NCI-H345 (cell line): ENCODE measurements around the gene HOXD8.

Experiments used
- DNase-seq: peaks from one replicate; lab custom pipeline; 2025; lab: John Stamatoyannopoulos, UW

HOXD8 gene

DNA sequence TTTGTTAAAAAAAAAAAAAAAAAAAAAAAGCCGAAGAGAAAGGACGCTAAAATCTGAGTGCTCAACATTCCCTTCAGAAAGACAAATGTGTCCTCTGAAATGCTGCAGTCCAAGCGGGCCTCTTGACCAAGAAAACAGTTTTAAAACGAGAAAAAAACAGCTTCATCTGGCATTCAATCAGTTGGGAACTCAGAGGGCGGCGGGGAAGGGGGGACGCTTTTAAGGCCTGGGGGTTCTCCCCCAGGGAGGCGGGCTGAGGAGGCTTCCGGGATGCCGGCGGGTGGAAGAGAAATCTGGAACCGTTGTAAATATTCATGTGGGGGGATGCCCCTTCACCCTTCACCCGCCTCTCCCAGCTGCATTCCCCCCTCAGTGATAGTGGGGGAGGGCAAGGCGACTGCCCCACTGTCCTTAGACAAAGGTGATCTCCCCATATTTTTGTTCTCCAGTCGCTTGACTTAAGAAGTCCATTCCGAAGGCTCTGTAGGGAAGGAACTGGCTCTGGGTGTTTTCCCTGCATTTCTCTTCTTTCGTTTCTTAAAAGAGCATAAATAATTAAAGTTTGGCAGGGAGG, 25.7 kb upstream of the HOXD8 start:
- DNase-seq: no peak

DNA sequence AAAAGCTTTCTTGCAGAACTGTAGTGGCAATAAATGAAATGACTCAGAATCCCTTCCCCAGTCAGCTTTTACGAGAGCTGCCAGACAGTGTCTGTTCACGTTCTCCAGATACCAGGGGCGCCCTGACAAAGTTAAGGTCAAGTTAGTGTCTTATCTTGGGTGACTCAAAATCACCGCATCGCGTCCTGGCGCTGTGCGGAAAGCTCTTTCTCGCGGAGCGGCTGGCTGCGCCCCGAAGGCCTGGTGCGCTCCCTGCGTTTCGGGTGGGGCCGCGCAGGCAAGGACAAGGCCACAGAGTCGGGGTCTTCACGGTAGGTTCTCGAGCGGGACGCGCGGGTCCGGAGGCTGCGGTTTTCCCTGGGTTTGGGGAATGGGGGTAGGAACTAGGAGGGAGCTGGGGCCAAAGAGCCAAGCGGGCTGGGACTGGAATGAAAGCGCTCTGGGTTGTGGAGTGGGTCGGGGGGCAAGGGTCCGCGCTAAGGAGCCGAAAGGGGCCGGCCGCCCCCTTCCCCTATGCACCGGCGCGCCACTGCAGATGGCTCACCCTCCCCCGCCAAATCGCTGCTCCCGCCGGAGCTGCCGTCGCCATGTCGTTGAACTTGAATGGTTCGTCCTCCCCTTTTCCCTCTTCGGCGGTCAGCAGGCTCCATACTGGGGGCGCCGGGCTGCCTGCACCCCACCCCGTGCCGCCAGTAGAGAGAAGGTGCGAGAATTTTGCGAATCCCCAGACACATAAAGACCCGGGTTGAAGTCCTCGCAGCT, 25.0 kb upstream of the HOXD8 start:
- DNase-seq: no peak

DNA sequence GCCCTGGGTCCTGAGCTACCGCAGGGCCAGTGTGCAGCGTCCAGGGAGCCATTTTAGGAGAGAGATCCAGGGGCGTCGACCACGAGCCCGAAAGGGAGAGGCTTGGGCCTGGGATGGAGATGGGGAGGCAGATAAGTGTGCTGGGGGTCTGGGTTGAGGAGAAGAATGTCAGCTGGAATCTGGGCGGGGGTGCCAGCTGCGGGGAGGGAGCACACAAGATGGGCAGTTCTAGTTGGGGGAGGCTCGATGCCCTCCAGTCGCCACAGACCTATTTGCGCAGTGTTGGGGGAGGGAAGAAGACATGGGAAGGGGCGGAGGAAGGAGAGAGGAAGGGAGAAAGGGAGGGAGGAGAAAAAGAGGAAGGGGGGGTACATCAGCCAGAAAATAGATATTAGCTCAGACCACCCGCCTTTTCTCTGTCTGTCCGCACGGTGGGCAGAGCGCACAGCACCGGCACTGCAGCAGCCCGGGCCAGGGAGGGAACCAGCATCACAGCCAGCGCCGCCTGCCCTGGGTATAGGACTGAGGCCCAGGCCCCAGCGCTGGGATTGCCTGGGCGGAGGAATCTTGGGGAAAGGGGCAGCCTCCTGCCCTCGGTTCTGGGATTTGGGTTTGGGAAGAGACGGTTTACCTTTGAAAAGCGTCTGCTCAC, 24.3 kb upstream of the HOXD8 start:
- DNase-seq: no peak

DNA sequence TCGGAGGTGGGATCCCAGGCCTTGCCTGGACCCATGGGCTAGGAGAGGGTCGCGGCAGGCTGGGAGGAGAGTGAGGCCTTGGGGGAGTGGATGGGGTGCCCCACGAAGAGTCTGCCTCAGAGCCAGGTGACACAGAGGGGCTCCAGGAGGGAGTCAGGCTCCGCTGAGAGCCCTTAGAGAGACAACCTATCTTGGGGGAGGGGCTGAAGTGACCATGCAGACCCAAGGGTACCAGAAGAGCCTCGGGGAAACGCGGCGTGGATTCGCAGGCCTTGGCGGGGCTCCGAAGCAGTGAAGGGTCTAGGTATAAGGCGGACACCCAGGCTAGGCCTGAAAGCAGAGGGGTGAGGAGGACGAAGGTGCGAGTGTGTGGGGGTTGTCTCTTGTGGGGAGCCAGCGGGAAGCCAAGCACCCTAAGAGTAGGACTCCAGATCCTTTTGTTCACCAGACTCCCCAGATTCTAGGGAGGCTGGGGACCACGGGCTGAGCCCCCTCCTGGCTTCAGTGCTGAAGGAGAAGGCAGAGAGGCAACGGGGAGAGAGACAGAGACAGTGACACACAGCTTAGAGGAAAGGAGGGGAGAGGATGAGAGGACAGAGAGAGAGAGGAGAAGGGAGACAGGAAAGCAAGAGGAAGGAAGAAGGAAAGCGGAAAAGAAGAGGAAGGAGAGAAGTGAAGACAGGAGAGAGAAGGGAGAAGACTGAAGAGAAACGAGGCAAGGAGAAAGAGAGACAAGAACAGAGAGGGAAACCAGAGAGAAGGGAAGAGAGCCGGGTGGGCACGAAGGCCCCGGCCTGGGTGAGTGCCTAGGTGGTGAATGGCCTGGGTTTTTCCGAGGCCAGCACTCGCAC, 23.6 kb upstream of the HOXD8 start:
- DNase-seq: no peak

DNA sequence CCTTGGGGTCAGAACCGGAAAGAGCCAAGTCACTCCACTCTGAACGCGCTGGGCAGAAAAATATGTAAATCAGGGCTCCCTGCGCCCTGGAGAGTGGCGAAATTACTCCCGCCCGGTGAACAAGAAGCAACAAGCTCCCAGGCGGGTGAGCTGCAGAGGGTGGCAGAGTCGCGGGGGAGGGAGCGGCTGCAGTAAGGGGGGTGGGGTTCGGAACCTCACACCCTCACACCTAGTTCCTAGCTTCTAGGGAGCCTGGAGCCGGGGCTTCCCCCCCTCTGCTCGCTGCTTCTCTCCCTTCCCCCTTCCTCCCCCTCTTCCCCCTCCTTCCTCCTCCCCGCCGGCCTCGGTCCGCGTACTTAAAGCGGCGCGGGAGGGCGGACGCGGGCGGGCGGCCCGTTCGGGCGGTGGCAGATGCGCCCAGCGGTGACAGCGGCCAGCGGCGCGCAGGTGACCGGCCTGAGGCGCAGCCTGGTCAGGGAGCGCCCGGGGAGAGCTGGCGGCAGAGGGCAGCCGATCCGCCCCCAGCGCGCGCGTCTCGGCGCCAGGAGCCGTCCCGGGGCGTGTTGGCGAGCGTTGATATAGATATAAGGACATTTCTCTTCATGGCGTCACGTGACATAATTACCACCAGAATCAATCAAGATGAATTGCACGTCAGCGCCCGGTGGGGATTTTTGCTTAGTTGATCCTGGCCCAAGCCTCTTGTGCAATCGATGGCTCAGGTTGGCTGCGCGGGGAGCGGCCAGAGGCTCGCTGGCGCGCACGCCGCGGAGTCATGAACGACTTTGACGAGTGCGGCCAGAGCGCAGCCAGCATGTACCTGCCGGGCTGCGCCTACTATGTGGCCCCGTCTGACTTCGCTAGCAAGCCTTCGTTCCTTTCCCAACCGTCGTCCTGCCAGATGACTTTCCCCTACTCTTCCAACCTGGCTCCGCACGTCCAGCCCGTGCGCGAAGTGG, 22.6 kb upstream of the HOXD8 start, which contains the start of gene HOXD11:
Gene HOXD11 (plus strand): TSS at position 700 of the 959 bp plus-strand sequence. CDS start 76 bp downstream, at position 776.
- peak; percentile 70 for DNase-seq

DNA sequence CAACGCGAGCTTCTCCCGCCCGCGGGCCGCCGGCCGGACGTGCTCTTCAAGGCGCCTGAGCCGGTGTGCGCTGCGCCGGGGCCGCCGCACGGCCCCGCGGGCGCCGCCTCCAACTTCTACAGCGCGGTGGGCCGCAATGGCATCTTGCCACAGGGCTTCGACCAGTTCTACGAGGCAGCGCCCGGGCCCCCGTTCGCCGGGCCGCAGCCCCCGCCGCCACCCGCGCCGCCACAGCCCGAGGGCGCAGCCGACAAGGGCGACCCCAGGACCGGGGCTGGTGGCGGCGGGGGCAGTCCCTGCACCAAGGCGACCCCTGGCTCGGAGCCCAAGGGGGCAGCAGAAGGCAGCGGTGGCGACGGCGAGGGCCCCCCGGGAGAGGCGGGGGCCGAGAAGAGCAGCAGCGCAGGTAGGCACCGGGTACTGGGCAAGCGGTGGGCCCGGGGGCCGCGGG, 21.7 kb upstream of the HOXD8 start:
- DNase-seq: peak; percentile 23

DNA sequence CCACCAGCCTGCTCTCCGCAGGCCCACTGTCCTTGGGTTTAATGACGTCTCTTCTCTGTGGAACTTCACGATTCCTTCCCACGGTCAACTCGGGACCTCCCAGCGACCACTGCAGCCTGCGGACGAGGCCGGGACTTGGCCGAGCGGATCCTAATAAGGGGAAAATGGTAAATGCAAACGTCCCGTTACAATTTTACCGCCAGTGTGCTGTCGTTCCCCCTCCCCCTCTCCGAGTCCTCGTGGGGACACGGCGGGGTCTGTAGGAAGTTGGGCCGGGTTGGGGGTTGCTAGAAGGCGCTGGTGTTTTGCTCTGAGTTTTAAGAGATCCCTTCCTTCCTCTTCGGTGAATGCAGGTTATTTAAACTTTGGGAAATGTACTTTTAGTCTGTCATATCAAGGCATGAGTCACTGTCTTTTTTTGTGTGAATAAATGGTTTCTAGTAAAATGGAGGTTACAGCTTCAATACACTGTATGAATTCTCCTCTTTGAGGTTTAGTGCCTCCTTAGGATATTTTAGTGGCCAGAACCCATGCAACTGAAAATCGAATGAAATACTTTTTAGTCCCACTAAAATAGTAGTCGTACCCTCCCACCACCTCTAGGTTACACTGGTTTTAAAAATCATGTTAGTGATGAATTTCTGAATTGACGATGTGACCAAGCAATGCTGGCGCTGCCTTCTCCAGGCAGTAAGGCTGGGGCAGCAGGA, 20.2 kb upstream of the HOXD8 start:
- DNase-seq: no peak

DNA sequence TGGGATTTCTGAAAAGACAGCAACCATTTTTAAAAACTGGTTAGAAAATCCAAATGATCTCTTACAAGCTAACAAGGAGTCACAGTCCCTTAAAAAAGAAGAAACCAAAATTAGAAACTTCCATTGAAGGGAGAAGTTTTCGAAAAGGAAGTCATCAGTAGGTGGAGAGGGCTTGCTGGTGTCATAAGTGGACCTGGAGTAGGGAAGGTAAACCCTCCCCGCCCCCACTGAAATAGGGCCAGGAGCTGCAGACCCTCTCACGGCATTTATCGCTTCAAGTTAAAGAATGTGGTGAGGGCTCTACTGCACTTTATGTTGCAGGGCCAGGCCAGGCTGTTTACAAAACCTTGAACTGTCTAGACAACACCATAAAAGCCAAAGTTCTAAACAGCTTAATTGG, 19.6 kb upstream of the HOXD8 start:
- DNase-seq: no peak

DNA sequence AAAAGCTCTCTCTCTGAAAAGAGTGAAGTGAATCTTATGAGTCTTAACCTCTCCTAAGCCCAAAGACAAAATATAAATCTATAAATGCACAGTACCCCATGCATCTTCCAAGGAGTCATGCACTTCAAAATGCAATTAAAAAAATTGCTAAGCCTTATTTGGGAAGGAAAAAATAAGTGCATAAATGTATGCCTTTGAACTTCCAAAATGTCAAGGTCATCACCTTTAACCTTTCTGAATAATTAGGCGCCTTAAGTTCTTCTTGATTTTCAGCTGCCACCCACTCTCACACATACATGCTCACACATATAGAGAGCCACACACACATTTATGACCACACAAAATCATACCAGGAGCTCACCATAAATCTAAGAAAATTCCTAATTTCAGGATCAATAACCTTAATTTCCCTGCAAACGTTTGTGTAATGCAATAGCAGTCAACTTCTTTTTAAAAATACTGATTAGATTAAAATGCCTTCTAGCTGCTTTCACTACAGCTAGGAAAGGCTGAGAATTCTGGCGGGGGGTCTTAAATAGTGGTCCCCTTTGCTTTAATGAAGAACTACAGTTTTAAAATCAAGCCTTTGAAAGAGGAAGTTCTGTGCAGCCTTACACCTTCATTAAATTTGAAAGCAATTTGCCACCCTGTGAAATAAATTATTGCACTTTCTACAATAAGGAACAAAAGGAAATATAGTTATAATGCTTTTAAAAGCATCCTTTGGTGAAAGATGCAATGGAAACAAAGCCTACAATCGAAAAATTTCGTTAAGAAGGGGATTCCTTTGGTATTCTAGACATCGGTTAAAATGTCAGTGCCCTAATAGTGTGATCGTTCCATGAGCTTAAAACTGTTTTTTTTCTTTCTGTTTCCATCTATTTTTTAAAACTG, 18.8 kb upstream of the HOXD8 start:
- DNase-seq: no peak

DNA sequence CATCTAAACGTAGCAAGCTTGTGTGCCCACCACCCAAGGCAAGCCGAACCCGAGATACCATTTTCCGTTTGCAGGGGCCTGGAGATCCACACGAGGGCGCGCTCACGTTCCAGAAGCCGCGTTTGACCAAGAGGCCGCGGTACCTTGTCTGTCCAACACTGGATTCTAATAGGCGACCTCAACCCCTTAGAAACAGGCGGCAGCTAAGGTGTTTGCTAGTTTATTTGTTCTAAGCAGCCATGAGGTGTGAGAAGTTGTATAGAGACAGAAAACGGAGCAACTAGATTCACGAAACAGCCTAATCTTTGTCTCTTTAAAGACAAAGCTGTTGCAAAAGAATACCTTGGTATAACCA, 18.2 kb upstream of the HOXD8 start:
- DNase-seq: no peak

DNA sequence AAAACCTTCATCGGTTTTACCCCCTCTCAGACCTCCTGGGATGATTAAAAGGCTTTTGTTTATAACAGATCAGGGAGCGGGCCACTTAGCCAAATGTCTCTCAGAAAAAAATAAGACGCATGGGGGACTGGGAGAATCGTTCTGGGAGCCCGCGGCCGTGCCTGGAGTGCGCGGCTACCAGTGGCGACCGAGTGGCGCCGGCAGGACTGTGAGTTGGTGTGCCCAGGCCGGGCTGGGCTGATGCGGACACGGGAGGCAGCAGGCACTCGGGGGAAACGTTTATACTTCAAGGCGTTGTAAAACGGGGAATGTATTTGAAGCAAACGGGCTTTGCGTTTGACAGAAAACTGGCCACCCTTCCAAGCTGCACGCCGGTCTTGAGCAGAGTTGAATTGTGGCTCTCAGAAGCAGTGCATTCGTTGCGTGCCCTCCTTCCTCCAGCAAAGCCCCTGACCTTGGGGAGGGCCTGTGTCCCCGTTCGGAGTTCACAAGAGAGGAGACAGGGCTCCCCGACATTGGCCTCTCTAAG, 17.6 kb upstream of the HOXD8 start:
- DNase-seq: no peak

DNA sequence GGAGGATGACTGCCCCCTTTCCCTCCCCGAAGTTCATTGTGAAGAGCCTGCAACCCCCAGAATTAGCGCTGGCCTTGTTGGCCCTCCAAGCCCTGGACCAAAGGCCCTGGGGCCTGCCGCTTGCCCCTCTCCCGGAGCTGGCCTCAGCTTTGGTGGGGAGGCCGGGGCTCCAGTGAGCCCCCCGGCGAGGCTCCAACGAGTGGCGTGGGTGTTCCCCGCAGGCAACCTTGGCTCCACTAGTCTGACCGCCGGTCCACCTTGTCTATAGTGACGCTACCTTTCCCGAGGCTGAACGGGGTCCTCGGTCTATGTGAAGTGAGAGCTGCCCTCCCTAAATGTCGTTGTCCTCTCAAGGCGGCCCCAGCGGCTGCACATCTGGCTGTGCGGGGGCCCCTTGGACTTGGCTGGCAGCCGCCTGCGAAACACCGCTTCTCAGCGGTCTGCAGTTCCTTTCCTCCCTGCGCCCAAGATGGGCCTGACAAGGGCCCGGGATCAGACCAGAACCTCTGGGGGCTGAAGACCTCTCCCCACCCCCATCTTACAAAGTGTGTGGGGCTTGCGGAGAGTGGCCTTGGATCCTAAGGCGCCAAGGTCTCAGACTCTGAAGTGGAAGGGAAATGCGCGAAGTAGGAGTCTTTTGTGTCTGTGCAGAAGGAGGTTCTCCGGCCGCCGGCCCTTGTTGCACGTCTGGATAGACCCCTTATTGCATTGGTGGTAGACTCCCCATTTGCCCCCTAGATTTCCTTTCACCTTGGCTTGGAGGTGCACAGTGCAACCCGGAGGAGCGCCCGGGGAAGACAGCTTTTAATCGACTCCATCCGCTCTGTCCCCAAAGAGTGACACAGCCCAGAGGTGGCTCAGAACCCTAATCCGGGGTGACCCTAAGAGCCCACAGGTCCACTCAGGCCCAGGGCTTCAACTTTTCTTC, 16.9 kb upstream of the HOXD8 start:
- DNase-seq: no peak

DNA sequence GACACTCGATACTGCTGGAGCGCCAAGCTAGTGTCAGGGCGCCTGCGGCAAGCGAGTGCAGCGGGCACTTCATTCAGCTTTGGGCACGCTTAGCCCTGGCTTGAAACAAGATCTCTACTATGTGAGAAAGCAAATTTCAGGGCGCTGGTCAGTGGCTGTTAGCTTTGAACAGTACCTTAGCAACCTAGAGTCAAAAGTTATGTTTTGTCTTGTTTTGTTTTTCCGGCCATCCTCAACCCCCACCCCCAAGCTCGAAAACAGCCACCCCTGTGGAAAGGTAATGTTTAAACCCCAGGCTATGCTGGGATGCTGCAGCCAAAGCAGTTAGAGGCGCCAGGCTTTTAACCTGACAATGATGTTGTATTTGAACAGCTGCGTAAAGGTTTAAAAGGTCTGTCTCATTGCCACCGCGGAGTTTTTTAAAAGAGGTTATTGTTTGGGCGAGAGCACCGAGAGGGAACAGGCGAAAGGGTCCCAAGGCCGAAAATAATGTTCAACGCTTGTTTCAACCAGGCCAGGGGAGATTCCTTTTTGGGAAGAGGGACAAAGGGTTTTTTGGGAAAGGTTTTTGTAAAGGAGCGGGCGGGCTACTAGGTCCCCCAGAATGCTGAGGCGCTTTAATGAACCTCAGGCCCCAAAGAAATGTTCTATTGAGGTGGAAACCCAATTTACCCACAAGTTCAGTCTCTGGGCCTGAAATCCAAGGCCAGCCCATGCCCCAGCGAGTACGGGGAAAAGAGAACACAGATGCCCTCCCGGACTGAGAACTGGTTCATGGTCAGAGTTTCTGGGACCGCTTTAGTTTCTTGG, 15.2 kb upstream of the HOXD8 start:
- DNase-seq: peak; percentile 82

DNA sequence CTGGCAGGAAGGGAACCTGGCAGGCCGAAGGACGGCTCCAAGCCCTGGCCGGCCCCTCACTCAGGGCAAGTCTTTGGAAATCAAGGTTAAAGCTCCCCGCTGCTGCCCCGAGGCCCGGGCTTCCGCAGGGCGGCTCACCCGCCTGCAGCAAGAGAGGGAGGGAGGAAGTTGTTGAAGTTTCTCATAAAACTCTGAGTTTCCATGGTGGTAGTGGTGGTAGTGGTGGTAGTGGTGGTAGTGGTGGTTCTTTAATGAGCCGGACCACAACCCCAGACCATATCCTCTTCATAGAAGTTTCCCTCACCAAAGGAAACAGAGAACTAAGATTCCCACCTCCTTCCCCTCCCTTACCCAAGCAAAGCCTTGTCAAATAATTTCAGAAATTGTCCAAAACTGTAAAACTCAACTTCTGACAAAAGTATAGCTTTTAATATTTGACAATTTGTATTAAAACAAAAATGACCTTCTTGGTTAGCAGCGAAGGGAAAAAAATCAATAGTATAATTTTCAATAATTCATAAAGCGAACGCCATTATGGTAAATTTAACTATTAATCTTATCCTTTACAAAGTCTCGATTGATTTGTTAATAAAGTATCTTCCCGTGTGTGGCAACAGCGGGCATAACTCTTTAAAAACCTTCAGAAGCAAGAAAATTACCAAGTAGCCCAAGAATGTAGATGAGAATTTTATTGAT, 14.4 kb upstream of the HOXD8 start:
- DNase-seq: no peak

DNA sequence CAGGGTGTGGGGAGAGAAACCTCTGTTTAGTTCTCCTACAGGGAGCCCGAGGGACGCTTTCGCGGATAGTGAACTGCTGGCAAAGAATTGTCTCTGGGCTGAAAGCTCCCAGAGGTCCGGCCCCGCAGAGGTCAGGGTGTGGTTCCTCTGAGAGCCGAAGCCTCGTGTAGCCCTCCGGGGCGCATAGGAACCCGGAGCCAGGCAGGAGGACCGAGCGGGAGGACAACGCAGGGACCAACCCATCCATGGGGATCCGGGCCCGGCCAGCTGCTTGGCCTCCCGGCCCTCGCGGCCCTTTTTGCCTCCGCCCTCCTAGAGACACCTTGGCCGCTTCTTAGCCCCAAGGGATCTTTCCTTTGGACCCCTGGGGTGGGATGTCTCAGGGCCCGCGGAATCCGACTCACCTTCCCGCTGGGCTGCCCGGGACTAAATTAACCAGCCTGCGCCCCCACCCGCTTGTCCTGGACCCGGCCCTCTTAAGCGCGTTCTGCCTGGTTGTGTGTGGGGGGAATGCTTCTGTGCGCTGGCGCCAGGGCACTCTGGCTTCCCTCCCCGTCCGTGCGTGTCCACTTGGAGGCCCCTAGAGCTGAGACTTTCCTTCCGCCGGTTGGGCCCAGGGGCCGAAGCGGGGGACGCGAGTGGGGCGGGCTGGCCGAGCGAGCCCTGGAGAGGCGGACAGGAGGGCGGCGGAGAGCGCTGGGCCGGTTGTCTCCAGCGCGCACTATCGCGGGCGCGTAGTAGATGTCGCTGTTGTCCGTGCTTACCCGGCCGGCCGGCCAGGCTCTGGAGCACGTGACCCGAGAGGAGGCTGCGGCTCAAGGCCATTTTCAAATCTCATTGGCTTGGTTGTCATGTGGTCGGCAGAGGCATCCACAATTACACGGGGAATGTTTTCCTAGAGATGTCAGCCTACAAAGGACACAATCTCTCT, 13.4 kb upstream of the HOXD8 start, which contains the start of gene HOXD10:
Gene HOXD10 (plus strand): TSS at position 896 of the 931 bp plus-strand sequence. CDS start 56 bp downstream, outside the sequence.
- DNase-seq: no peak
